Ishikawa (cell line): ENCODE data around the gene ARHGEF40.
A peak's percentile ranks its signal among the peaks of the same experiment; 100 is the strongest.

ENCODE experiments used
- CEBPB ChIP-seq: IDR thresholded peaks from 2 replicates; pipeline ENCODE4 v1.6.1; 2012
- CREB1 ChIP-seq: IDR thresholded peaks from 2 replicates; pipeline ENCODE4 v1.6.1; 2012; ENCODE audit warnings: low read depth
- EGR1 ChIP-seq: IDR thresholded peaks from 2 replicates; pipeline ENCODE4 v1.6.1; 2012
- EP300 ChIP-seq: IDR thresholded peaks from 2 replicates; pipeline ENCODE4 v1.6.1; 2012; ENCODE audit warnings: borderline replicate concordance
- FOXM1 ChIP-seq: IDR thresholded peaks from 2 replicates; pipeline ENCODE4 v1.6.1; 2012; ENCODE audit warnings: low read depth, borderline replicate concordance
- NFIC ChIP-seq: IDR thresholded peaks from 2 replicates; pipeline ENCODE4 v1.6.1; 2012
- RAD21 ChIP-seq: IDR thresholded peaks from 2 replicates; pipeline ENCODE4 v1.6.1; 2012; ENCODE audit warnings: low read depth
- TAF1 ChIP-seq: IDR thresholded peaks from 2 replicates; pipeline ENCODE4 v1.6.1; 2012; ENCODE audit warnings: low read depth, mild to moderate bottlenecking
- TCF12 ChIP-seq: IDR thresholded peaks from 2 replicates; pipeline ENCODE4 v1.6.1; 2012; ENCODE audit warnings: low read depth
- TEAD4 ChIP-seq: IDR thresholded peaks from 2 replicates; pipeline ENCODE4 v1.6.1; 2012
- USF1 ChIP-seq: IDR thresholded peaks from 2 replicates; pipeline ENCODE4 v1.6.1; 2012
- YY1 ChIP-seq: IDR thresholded peaks from 2 replicates; pipeline ENCODE4 v1.6.1; 2012; ENCODE audit warnings: low read depth
- ZBTB7A ChIP-seq: IDR thresholded peaks from 2 replicates; pipeline ENCODE4 v1.6.1; 2012; ENCODE audit warnings: low read depth
- TF ChIP-seq, protein P1 (sequence below): IDR thresholded peaks from 2 replicates; pipeline ENCODE4 v1.6.1; 2012
- TF ChIP-seq, protein P2 (sequence below): IDR thresholded peaks from 2 replicates; pipeline ENCODE4 v1.6.1; 2012; ENCODE audit warnings: low read depth, mild to moderate bottlenecking

Gene ARHGEF40

DNA sequence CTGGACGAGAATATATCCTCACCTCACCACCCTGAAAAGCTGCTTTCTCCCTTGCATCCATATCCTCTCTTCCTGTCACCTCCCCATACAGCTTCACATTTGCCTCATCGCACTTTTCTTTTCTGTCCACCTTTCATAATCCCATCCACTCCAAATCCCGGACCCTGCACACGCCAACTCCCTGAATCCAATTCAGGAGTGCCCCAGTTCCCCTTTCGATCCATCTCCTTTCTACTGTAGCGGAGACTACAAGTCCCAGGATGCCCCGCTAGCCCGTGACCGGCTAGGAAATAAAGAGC lies 33.3 kb downstream of the ARHGEF40 start:
- peak; percentile 84 for TF ChIP-seq USF1
- TF ChIP-seq EP300, result no peak
- TF ChIP-seq CREB1, result peak; percentile 51; the same call in 1 of the 2 replicates

DNA sequence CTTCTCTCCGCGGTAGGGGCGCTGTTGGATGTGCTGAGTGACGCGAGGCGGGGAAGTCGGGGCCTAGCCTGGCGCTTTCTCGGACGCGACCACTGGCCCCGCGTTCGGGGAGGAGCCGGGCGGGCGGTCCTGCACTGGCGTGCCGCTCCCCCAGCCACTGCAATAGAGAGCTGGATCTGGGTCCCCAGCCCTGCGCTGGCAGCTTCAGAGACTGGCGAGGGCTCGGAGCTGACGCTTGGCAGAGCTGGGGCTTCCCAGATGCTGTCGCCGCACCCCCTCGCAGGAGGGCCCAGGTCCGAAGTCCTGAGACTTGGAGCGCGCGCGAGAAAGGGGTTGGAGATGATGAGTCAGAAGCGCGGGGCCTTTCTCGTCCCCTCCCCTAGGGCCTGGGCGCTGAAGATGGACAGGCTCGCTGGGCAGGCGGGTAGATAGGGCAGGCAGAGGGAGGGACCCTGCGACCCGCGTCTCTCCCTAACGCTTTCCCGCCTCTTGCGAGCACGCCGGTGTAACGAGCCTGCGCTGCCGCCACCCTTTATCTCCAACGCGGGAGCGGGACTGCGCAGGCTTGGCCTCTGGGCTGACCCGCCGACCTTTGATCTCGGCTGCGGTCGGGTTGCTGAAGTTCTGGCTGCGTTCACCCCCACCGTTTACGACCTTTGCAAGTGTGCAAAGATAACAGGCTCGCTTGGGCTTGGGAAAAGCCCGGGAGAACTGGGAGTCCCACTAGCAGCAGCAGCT lies 33.8 kb downstream of the ARHGEF40 start:
- TF ChIP-seq TEAD4, result peak; percentile 37; the same call in 1 of the 2 replicates
- peak; percentile 74; the same call in 1 of the 2 replicates for TF ChIP-seq EP300
- TF ChIP-seq NFIC, result no peak
- TF ChIP-seq ZBTB7A, result peak; percentile 63; the same call in 1 of the 2 replicates
- TF ChIP-seq CREB1, result no peak
- no peak for TF ChIP-seq EGR1
- peak; percentile 31; the same call in 1 of the 2 replicates for TF ChIP-seq RAD21
- TF ChIP-seq YY1, result peak; percentile 42; the same call in 1 of the 2 replicates
- peak; percentile 33; the same call in 1 of the 2 replicates for TF ChIP-seq FOXM1
- no peak; the same call in 1 of the 2 replicates for TF ChIP-seq CEBPB
- no peak for TF ChIP-seq TCF12
- peak; percentile 79 for TF ChIP-seq TAF1
- 0 out of 2 replicates have a peak, but pooled peaks have one; percentile 16 for TF ChIP-seq USF1
- TF ChIP-seq, protein P1, sequence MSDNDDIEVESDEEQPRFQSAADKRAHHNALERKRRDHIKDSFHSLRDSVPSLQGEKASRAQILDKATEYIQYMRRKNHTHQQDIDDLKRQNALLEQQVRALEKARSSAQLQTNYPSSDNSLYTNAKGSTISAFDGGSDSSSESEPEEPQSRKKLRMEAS, result peak; percentile 86
- TF ChIP-seq, protein P2, sequence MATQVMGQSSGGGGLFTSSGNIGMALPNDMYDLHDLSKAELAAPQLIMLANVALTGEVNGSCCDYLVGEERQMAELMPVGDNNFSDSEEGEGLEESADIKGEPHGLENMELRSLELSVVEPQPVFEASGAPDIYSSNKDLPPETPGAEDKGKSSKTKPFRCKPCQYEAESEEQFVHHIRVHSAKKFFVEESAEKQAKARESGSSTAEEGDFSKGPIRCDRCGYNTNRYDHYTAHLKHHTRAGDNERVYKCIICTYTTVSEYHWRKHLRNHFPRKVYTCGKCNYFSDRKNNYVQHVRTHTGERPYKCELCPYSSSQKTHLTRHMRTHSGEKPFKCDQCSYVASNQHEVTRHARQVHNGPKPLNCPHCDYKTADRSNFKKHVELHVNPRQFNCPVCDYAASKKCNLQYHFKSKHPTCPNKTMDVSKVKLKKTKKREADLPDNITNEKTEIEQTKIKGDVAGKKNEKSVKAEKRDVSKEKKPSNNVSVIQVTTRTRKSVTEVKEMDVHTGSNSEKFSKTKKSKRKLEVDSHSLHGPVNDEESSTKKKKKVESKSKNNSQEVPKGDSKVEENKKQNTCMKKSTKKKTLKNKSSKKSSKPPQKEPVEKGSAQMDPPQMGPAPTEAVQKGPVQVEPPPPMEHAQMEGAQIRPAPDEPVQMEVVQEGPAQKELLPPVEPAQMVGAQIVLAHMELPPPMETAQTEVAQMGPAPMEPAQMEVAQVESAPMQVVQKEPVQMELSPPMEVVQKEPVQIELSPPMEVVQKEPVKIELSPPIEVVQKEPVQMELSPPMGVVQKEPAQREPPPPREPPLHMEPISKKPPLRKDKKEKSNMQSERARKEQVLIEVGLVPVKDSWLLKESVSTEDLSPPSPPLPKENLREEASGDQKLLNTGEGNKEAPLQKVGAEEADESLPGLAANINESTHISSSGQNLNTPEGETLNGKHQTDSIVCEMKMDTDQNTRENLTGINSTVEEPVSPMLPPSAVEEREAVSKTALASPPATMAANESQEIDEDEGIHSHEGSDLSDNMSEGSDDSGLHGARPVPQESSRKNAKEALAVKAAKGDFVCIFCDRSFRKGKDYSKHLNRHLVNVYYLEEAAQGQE, result no peak

GRCh38 chr14:21104448-21105060 lies 34.5 kb downstream of the ARHGEF40 start:
- TF ChIP-seq YY1 (no peak), RAD21 (peak; percentile 82)

DNA sequence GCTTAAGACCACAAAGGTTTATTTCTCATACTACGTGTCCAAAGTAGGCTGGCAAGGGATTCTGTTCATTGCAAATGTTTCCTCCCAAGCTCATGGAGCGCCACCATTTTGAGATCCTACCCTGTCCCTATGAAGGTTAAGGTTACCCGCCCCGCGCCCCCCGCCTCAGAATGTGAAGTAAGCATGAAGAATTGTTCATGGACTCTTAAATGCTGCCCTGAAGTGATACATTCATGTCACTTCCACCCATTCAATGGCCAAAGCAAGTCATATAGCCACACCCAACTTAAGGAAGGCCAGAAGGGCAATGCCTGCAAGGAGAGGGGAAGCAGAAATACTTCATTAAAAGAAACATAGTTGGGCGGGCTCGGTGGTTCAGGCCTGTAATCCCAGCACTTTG lies 35.0 kb downstream of the ARHGEF40 start:
- no peak for TF ChIP-seq FOXM1
- TF ChIP-seq RAD21, result no peak
- TF ChIP-seq TEAD4, result no peak
- TF ChIP-seq, protein P2, result no peak
- TF ChIP-seq ZBTB7A, result no peak
- no peak for TF ChIP-seq YY1
- TF ChIP-seq TAF1, result no peak
- TF ChIP-seq EGR1, result no peak

DNA sequence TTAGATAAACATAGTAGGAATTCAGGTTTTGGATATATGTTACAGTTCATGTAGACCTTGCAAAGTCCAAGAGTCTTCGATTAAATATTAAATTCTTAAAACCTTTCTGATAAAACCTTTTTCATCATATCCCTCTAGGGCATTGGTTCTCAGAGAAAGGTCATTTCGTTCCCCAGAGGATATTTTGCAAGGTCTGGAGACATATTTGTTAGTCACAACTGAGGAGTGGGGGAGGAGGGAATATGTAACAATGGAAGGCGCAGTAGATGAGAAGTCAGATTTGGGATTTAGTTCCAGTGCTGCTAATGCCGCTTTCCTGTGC lies 36.0 kb downstream of the ARHGEF40 start:
- no peak for TF ChIP-seq ZBTB7A
- no peak for TF ChIP-seq TEAD4
- no peak for TF ChIP-seq USF1
- TF ChIP-seq EGR1, result no peak
- TF ChIP-seq YY1, result no peak

DNA sequence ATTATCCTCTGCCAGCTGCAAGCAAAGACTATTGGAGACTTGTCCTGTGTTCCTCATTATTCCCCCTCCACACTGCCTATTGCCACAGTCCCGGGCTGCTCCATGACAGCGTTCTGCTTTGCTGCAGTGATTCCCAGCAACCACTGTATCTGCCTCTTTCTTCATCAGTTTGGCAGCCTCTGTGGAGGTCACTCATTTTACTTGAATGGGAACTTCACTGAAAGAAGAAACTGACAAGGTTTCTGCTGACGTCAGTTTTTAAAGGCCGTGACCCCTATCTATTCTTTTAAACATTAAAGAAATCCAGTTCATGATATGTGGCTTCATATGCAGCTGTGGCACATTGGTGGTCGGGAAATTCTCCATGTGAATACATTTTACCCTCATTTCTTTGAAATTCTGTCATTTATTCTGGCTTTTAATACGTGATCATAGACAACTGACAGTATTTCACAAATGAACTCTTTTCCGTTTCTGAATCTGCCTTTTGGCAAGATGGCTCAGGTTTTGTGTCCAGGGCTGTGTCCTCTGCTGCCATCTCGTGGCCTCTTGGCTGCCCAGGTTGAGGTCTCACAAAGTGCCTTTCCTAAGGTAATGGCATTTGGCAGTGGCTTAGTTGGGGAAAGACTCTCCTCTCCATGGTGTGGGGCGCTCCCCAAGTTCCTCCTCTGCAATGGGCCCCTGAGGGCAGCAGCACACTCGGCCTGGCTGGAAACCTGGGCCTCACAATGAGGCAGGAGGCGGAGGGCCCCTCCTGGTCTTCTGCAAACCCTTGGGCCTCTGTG lies 36.6 kb downstream of the ARHGEF40 start:
- no peak for TF ChIP-seq TCF12
- TF ChIP-seq ZBTB7A, result no peak
- no peak for TF ChIP-seq CREB1
- TF ChIP-seq CEBPB, result no peak
- no peak for TF ChIP-seq EGR1
- no peak; the same call in 1 of the 2 replicates for TF ChIP-seq TEAD4
- no peak; the same call in 1 of the 2 replicates for TF ChIP-seq NFIC
- peak; percentile 86 for TF ChIP-seq RAD21
- TF ChIP-seq YY1, result peak; percentile 82
